ENCODE data around the gene NAMPT. TPM values are rescaled to one million over a fixed set of nuclear protein-coding genes. Genes with fewer than 3 reads are reported as not detected.
"Not testable (repeated sequence)": the region's sequence is repeated elsewhere in the genome, so short reads cannot be mapped to it uniquely, and the experiment has no call there.

The NAMPT gene
- total RNA-seq, 1 donor from 2014 or later, result 418 TPM

DNA sequence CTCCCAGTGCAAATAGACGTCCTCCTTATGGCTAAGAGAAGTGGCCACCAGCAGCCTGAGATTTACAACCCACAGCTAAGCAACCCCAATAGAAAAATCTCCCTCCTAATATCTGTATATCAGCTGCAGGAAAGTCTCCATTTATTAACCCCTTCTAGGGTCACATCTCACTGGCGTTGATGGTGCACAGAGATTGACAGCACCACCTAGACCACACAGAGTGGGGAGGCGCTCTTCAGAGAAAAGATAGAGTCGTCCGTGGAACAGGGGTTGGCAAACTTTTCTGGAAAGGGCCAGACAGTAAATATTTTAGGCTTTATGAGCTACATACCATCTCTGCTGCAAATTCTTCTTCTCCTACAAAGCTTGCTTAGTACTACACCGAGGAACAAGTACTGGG, 60.0 kb downstream of the NAMPT start:
- no peak for ATAC-seq

GRCh38 chr7:106223156-106223555, 61.6 kb downstream of the NAMPT start:
- no peak for ATAC-seq

- no peak for ATAC-seq
Observed at GRCh38 chr7:106222545-106222944, 62.2 kb downstream of the NAMPT start.

DNA sequence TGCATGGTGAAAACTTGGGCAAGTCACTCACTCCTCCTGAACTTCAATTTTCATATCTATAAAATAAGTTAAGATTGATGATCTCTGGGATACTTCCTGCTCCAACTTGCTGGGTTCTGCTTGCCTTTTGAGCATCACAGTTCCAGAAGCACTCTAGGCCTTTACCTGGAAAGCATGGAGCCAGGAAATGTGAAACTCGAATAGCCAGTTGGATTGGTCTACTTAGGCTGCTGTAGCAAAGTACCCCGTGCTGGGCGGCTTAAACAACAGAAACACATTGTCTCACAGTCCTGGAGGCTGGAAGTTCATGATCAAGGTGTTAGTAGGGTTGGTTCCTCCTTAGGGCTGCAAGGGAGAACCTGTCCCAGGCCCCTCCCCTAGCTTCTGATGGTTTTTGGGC, 64.5 kb downstream of the NAMPT start:
- peak; percentile 85 for ATAC-seq

- no peak for ATAC-seq
Observed at GRCh38 chr7:106219170-106219569, 65.6 kb downstream of the NAMPT start.

- ATAC-seq, result no peak
Observed at GRCh38 chr7:106218546-106218945, 66.2 kb downstream of the NAMPT start.

- peak; percentile 41 for ATAC-seq
Observed at GRCh38 chr7:106216923-106217542, 67.8 kb downstream of the NAMPT start.

DNA sequence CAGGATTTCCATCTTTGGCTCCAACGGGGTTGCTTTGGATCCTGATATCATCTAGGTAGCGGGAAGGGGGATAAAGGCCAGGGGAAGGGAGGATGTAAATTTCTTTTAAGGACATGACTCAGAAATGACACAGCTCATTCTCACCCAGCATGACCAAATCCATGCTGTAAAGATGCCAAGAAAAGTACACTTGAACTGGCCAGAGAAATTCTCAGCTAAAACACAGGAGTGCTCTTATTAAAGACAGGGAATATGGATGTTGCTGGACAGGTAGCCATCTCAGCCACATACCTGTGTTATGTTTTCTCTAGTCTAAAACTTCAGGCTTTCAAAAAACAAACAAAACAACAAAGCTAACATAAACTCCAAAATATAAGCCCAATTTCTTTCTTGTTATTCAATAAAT, 68.3 kb downstream of the NAMPT start:
- peak; percentile 86 for ATAC-seq

DNA sequence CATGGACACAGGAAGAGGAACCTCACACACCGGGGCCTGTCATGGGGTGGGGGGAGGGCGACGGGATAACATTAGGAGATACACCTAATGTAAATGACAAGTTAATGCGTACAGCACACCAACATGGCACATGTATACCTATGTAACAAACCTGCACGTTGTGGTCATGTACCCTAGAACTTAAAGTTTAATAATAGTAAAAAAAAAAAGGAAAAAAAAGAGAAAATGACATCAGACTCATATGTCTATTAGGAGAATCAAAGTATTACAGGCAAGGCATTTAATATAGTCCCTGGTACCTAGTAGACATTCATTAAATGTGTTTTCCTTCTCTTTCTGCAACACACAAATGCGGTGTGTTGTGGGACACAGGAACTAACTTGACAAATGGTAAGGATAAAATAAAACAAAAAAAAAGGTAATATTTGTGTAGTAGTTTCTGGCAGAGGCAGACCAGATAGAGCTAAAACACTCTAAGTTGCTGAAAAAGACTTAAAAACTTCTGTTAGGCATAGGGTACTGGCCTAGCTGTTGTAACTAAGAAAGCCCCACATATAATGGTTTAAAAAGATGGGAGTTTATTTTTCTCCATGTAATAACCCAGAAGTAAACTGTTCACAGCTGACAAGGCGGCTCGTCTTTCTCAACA, 68.8 kb downstream of the NAMPT start:
- ATAC-seq, result no peak

DNA sequence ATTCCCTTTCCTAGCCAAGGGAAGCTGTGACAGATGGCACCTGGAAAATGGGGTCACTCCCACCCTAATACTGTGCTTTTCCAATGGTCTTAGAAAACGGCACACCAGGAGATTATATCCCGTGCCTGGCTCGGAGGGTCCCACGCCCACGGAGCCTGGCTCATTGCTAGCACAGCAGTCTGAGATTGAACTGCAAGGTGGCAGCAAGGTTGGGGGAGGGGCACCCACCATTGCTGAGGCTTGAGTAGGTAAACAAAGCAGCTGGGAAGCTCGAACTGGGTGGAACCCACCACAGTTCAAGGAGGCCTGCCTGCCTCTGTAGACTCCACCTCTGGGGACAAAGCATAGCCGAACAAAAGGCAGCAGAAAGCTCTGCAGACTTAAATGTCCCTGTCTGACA, 75.8 kb downstream of the NAMPT start:
- not testable (repeated sequence) for ATAC-seq

GRCh38 chr7:106206826-106207541, 77.8 kb downstream of the NAMPT start:
- no peak for ATAC-seq

- ATAC-seq, result no peak
Observed at GRCh38 chr7:106205621-106206222, 79.1 kb downstream of the NAMPT start.

DNA sequence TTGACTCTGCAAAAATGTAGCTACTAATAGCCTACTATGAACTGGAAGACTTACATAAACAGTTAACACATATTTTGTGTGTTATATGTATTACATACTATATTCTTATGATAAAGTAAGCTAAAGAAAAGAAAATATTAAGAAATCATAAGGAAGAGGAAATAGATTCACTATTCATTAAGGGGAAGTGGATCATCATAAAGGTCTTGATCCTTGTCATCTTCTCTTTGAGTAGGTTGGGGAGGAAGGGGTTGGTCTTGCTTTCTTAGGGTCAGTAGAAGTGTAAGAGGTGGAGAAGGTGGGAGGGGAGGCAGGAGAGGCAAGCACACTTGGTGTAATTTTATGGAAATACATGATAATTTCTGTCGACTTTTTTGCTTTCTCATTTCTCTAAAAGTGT, 81.3 kb downstream of the NAMPT start:
- ATAC-seq, result no peak

DNA sequence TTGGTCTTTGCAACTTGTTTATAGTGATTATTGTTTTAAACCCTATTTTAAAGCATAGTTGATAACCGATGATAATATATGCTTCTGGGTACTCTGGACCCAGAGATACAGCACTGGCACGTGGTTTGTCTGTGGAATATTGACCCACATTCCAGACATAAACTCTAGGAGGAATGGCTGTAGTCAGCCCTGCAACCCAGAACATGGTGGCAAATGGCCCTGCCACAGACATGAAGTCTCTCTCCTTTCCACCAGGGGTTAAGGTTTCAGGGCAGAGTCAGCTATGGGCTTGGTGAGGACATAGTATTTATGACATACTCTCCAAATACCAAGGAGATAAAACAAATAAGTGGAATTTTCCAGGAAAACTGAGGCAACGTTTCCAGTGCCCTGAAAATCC, 83.6 kb downstream of the NAMPT start:
- ATAC-seq, result no peak

- ATAC-seq, result no peak
Observed at GRCh38 chr7:106199813-106200364, 84.9 kb downstream of the NAMPT start.

GRCh38 chr7:106199024-106199423, 85.8 kb downstream of the NAMPT start:
- ATAC-seq, result no peak

Other genes starting within 250 kb of the NAMPT start
- 131 TPM for gene SYPL1, start 172.7 kb downstream of the NAMPT start, total RNA-seq

Measured in esophagus mucosa (tissue), 1 donor.